ENCODE results near the gene NKX1-1.

DNA sequence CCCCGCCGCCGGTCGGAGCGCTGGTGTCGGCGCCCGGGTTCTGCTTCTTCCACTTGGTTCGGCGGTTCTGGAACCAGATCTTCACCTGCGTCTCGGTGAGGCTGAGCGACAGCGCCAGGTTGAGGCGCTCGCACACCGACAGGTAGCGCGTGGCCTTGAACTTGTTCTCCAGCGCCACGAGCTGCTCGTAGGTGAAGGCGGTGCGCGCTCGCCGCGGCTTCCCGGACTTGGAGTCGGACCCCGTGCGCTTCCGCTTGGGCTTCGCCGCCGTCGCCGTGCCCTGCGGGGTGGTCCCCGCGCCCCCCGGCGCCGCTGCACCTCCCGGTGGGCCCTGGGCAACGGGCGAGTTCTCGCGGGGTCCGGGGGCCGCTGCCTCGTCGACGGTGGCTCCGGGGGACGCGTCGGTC is 3.1 kb downstream of the NKX1-1 start:
- TF ChIP-seq POLR2A (IDR thresholded peaks at IDR 0.05) (no peak), CTCF (IDR thresholded peaks at IDR 0.05) (no peak), POLR2AphosphoS5 (IDR thresholded peaks at IDR 0.05) (no peak), EP300 (IDR thresholded peaks at IDR 0.05) (no peak)

Data from gastroesophageal sphincter (tissue), 3 donors.